DMS79 (cell line): ENCODE data around the gene APOC3.

Source experiments
- DNase-seq: peaks from one replicate; lab custom pipeline; 2025; lab: John Stamatoyannopoulos, UW

Gene APOC3

DNA sequence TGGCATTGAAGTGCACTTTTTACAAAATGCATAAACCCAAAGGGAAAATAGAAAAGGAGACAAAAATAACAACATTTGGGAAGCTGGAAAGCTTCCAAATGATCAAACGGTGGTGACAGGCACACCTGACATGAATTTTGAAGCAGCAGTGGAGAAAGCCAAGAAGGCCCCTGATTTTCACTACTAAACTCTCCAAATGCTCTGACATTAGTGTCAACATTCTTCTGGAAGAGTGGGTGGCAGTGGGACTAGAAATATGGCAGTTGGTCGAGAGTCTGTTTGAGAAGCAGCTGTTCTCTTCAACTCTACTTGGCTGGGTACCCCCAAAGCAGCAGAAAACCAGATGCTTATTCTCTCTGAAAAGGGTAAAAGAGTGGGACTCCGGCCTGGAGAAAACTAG is 25.7 kb upstream of the APOC3 start:
- no peak for DNase-seq

GRCh38 chr11:116807601-116808261 is 22.0 kb upstream of the APOC3 start:
- no peak for DNase-seq

- no peak for DNase-seq
Measured at GRCh38 chr11:116808262-116809175, 21.2 kb upstream of the APOC3 start.

GRCh38 chr11:116811194-116811593 is 18.5 kb upstream of the APOC3 start:
- no peak for DNase-seq

DNA sequence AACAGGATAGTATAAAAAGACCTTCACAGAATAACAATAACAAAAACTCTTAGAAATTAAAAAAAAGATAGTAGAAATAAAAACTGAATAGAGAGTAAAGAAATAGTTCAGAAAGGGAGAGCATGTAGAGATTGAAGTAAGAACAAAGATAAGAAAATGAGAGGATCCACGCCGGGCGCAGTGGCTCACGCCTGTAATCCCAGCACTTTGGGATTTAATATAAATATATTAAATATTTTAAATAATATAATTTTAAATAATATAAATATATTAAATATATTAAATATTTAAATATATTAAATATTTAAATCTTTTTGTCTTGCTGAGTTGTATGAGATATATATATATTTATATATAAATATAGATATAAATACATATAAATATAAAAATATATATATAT is 17.6 kb upstream of the APOC3 start:
- DNase-seq = no peak

- DNase-seq = no peak
Measured at GRCh38 chr11:116813170-116813569, 16.5 kb upstream of the APOC3 start.

DNA sequence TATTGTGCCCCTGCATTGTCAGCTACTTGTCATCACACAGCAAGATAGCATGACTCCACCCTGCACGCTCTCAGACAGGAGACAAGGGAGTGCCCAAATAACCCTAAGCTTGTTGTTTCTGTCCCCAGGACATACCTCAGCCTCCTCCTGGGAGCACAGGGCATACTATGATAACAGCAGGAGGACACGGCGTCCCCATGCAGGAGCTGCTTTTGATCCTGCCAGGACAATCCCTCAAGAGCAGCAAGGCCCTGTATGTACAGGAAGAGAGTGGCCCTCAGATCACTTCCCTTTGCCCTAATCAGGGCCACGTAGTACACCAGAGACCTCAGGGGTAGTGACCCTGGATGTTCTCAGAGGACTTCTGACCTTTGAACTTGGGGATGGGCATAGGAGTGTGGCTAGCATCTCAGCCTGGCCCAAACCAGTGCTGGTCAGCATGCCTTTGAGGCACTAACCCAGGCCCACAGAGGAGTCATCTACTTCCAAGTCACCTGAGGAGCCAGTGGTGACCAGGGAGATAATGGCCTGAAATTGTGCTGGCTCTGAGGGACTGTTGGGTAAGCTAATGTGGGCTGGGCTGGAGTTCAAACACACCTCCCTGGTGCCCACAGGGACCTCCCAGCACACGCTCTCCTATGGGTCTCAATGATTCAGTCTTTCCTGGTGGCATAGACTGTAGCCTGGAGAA is 15.8 kb upstream of the APOC3 start:
- no peak for DNase-seq

GRCh38 chr11:116814502-116814901 is 15.2 kb upstream of the APOC3 start:
- DNase-seq = no peak

DNA sequence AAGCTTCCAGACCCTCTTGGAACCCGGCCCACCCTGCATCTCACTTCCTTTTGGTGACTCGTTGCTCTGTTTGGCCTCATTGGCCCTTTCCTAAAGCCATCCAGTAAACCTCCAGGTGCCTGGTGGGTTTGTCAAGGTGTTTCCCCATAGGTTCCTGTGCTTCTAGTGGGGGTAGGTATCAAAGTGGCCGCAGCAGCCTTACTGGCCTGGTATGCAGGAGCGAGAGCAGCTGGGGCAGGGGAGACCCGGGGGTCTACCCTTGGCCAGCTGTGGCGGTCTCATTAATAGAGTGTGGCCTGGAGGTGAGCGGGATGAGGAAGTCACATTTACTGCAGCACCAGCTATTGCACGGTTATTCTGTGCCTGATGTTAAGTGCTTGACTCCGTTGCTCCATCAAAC is 10.7 kb upstream of the APOC3 start:
- no peak for DNase-seq

DNA sequence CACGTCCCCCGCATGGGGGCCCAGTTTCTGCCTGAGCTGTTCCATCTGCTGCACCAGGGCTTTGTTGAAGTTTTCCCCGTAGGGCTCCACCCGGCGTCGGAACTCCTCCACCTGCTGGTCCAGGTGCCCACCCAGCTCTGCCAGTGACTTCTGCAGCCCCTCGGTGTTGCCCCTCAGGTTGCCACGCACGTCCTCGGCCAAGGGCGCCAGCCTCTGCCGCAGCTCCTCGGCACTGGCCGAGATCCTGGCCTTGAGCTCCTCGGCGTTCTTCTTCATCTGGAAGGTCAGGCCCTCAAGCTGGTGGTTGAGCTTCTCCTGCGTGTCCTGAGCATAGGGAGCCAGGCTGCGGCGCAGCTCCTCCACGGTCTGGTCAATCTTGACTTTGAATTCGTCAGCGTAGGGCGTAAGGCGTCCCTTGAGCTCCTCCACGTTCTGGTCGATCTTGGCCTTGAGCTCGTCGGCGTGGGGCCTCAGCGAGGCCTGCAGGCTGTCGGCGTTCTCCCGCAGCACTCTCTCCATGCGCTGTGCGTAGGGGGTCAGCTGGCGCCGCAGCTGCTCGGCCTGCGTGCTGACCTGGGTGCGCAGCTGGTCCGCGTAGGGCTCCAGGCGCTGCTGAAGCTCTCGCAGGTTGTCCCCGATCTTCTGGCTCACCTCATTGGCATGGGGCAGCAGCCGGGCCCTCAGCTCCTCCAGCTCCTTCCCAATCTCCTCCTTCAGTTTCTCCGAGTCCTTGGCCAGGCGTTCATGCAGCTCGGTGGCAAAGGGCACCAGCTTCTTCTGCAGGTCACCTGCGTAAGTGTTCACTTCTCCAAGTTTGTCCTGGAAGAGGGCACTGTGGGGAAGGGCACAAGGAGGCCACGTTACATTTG is 8.4 kb upstream of the APOC3 start:
- DNase-seq = no peak

- DNase-seq = no peak
Measured at GRCh38 chr11:116822575-116822974, 7.1 kb upstream of the APOC3 start.

DNA sequence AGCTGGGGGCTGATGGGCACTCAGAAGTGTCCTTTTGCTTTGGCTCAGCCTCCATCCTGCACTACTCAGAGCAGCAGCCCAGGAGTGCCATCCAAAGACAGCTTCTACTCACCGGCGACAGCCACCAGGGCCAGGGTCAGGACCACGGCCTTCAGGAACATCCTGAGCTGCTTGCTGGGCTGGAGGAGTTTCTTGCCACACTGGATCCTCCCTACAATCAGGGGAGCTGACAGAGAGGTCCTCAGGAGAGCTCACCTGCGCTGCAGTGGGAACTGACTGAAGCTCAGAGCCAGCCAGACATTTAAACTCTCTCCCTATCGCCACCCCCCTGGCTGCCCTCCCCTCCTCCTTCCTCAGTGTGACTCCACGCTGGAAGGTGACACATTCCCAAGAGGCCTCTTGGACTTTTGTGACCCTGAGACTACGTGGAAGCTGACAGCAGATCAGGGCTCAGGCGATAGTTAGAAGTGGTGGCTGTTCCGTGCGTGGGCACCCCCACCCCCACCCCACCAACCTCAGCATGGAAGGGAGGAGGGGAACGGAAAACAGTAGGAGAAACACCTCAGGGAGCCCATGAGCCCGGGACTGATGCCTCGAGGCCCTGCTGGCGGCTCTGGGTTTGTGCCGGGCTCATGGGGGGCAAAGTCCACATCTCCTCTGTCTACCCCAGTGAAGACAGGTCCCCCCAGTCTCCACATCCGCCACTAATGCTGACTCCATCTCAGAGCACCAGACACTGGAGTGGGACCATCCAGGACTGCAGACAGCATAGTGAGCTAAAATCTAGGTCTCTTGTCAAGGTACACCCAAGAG is 6.5 kb upstream of the APOC3 start, which contains the start of gene APOA4:
Gene APOA4, minus strand, starts transcription at position 274 of the 813 bp plus-strand sequence. Its CDS starts 113 bp downstream, at position 161.
- DNase-seq = no peak

DNA sequence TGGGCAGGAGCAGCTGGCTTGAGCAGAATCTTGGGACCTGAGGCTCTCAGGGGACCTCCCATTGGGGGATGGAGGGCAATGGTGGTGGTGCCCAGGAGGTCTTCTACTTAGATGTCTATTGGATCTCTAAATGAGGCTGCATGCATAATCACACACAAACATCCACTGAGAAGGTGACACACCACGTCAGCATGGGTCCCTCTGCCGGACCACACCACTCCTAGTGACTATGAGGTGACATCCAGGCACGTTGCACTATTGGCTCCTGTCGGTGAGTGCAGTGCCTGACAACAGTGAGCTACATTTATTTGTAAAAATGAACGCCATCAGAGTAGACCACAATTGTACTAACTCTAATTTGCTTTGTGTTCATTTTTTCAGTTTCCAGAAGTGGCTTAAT is 4.3 kb upstream of the APOC3 start:
- DNase-seq = no peak

- no peak for DNase-seq
Measured at GRCh38 chr11:116825854-116826750, 3.6 kb upstream of the APOC3 start.

GRCh38 chr11:116826751-116827431 is 2.8 kb upstream of the APOC3 start:
- no peak for DNase-seq

GRCh38 chr11:116827461-116827860 is 2.2 kb upstream of the APOC3 start:
- no peak for DNase-seq

DNA sequence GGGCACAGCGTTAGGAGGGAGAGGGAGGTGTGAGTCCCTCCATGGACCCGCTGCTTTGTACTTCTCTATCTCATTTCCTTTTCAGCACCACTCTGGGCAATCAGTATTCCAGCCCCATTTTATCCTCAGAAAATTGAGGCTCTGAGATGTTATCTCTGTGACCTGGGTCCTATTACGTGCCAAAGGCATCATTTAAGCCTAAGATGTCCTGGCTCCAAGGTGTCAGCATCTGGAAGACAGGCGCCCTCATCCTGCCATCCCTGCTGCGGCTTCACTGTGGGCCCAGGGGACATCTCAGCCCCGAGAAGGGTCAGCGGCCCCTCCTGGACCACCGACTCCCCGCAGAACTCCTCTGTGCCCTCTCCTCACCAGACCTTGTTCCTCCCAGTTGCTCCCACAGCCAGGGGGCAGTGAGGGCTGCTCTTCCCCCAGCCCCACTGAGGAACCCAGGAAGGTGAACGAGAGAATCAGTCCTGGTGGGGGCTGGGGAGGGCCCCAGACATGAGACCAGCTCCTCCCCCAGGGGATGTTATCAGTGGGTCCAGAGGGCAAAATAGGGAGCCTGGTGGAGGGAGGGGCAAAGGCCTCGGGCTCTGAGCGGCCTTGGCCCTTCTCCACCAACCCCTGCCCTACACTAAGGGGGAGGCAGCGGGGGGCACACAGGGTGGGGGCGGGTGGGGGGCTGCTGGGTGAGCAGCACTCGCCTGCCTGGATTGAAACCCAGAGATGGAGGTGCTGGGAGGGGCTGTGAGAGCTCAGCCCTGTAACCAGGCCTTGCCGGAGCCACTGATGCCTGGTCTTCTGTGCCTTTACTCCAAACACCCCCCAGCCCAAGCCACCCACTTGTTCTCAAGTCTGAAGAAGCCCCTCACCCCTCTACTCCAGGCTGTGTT is 829 bp upstream of the APOC3 start:
- no peak for DNase-seq
